Neural crest cell (in vitro differentiated cells): ENCODE measurements around the gene NOL11. TPM values are rescaled to one million over a fixed set of nuclear protein-coding genes. Genes with fewer than 3 reads are reported as not detected.

ENCODE experiments used
- DNase-seq: peaks from one replicate; pipeline ENCODE4 v3.0.0; 2021; ENCODE audit warnings: low read depth, mixed read lengths, low spot score
- H3K27ac Mint-ChIP-seq: one replicate; pipeline ENCODE4 v1.8.0; 2021; ENCODE audit warnings: mild to moderate bottlenecking, mixed read lengths; ENCODE audit not compliant: unreplicated experiment
- H3K27me3 Mint-ChIP-seq: 2 replicates; pipeline ENCODE4 v1.8.0; 2021; ENCODE audit warnings: low read depth, mild to moderate bottlenecking, mixed read lengths
- H3K36me3 Mint-ChIP-seq: 2 replicates; pipeline ENCODE4 v1.8.0; 2021; ENCODE audit warnings: low read depth, mild to moderate bottlenecking, mixed read lengths
- H3K4me1 Mint-ChIP-seq: 2 replicates; pipeline ENCODE4 v1.8.0; 2021; ENCODE audit warnings: mixed read lengths
- H3K4me3 Mint-ChIP-seq: one replicate; pipeline ENCODE4 v1.8.0; 2021; ENCODE audit warnings: mild to moderate bottlenecking, mixed read lengths
- H3K9me3 Mint-ChIP-seq: 2 replicates; pipeline ENCODE4 v1.8.0; 2021; ENCODE audit warnings: mixed read lengths
- total RNA-seq: library from RNA; stranded (reverse); gene quantifications from 2 replicates; pipeline ENCODE4 v1.2.1, GENCODE V29; 2021
- TF ChIP-seq, protein P1 (sequence below): fragments of 200-600 bp; sonication (generic); conservative IDR thresholded peaks from 2 replicates; pipeline ENCODE4 v1.5.0; 2021; ENCODE audit warnings: antibody characterized with exemption, mild to moderate bottlenecking

NOL11 gene
- total RNA-seq, 1 donor from 2014 or later: 88.7 TPM

DNA sequence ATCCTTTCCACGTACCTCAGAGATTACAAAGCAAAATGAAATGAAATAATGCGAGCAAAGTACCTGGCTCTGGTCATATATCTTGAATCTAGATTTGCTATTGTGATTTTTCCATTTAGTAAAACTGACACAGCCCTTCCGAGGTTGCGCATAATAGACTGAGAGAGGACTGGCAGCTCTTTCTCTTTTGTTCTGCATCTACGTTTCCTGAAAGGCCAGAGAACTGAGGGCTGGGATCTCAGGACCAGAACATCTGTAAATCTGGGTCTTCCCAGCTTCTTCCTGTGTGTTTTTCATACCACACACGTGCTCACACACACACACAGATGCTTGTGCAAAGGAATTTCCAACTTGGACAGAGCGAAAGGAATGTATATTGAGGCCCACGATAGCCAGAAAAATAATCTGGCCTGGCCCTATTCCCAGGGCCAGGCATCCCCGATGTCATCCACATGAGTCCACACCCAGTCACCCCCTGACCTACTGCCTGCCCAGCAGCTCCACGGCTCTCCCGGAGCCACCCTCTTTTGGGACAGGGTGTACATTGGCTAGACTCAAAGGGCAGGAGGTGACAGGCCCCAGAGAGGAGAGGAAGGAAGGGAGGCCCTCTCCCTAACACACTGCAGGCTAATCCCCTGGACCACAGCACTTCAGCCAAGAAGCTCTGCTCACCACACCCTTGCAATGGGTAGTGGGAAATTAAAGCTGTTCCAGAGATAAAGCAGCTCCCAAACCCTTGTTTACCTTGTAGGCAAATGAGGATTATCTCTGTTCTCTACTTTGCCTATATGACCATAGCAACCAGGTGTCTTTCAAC is 41.8 kb downstream of the NOL11 start:
- Mint-ChIP-seq H3K9me3 (no peaks in the 10 kb centered on the region), H3K27me3 (no peaks in the 10 kb centered on the region), H3K36me3 (peaks cover 5% of the 10 kb centered on the region), H3K4me1 (no peaks in the 10 kb centered on the region), H3K27ac (no peak overlapping the region), H3K4me3 (no peak overlapping the region)
- TF ChIP-seq, protein P1, sequence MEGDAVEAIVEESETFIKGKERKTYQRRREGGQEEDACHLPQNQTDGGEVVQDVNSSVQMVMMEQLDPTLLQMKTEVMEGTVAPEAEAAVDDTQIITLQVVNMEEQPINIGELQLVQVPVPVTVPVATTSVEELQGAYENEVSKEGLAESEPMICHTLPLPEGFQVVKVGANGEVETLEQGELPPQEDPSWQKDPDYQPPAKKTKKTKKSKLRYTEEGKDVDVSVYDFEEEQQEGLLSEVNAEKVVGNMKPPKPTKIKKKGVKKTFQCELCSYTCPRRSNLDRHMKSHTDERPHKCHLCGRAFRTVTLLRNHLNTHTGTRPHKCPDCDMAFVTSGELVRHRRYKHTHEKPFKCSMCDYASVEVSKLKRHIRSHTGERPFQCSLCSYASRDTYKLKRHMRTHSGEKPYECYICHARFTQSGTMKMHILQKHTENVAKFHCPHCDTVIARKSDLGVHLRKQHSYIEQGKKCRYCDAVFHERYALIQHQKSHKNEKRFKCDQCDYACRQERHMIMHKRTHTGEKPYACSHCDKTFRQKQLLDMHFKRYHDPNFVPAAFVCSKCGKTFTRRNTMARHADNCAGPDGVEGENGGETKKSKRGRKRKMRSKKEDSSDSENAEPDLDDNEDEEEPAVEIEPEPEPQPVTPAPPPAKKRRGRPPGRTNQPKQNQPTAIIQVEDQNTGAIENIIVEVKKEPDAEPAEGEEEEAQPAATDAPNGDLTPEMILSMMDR: no peak
- DNase-seq: no peak

DNA sequence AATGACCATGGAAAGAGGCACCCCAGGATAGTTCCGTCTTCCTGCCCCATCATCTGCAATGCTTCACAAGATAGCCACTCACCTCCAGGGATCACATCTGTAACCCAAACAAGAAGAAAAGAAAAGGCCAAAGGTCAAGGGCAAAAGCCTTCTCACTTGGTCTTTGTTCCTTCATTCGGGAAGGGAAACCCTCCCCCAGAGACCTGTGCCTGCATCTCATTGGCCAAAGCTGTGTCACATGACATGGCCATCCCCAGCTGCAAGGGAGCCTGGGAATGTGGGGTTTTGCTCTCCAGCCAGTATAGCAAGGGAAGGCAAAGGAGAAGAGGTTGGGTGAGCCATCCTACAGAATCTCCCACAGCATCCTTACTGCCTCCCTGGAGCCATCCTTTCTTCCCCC is 47.9 kb downstream of the NOL11 start:
- TF ChIP-seq, protein P1: no peak
- Mint-ChIP-seq H3K36me3 (peaks cover 5% of the 10 kb centered on the region), H3K4me3 (no peak overlapping the region), H3K27me3 (no peaks in the 10 kb centered on the region), H3K27ac (no peak overlapping the region), H3K4me1 (no peaks in the 10 kb centered on the region), H3K9me3 (no peaks in the 10 kb centered on the region)
- no peak for DNase-seq

DNA sequence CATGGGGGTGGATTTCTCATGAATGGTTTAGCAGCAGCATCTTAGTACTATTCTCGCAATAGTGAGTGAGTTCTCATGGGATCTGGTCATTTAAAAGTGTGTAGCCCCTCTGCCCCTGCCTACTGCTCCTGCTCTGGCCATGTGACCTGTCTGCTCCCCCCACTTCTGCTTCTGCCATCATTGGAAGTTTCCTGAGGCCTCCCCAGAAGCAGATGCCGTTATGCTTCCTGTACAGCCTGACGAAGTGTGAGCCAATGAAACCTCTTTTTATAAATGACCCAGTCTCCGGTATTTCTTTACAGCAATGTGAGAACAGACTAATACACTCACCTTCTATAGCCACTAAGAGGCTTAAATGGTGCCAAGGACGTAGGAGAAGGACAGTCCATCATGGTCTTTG is 51.5 kb downstream of the NOL11 start:
- no peak for DNase-seq
- no peaks in the 10 kb centered on the region for H3K9me3 Mint-ChIP-seq
- no peak overlapping the region for H3K27ac Mint-ChIP-seq
- H3K4me1 Mint-ChIP-seq: no peaks in the 10 kb centered on the region
- TF ChIP-seq, protein P1: no peak
- H3K36me3 Mint-ChIP-seq: peaks cover 5% of the 10 kb centered on the region
- no peaks in the 10 kb centered on the region for H3K27me3 Mint-ChIP-seq
- H3K4me3 Mint-ChIP-seq: no peak overlapping the region

DNA sequence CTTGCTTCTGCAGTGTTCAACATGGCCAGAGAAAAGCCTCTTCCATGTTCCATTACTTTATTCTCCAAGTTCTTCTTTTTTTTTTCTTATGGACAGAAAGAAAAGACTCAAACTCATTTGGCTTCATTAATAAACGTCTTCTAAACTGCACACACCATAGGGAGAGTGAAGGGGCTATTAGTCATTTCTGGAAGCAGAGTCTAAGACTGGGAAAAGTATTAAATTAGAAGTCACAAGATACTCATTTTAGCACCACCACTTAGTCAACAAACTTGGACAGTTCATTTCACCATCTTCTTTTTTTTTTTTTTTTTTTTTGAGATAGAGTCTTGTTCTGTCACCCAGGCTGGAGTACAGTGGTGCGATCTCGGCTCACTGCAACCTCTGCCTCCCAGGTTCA is 52.8 kb downstream of the NOL11 start:
- TF ChIP-seq, protein P1: no peak

DNA sequence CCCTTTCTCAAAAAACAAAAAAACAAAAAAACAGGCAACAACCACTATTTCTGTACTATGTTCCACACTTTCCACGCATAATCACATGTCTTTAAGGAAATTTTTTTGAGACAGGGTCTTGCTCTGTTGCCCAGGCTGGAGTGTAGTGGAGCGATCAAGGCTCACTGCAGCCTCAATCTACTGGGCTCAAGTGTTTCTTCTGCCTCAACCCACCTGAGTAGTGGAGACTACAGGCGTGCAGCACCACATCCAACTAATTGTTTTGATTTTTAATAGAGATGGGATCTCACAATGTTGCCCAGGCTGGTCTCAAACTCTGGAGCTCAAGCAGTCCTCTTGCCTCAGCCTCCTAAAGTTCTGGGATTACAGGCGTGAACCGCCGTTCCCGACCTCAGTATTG is 54.9 kb downstream of the NOL11 start:
- Mint-ChIP-seq H3K36me3 (no peaks in the 10 kb centered on the region), H3K4me3 (no peak overlapping the region), H3K4me1 (no peaks in the 10 kb centered on the region), H3K27me3 (no peaks in the 10 kb centered on the region), H3K9me3 (no peaks in the 10 kb centered on the region), H3K27ac (no peak overlapping the region)
- TF ChIP-seq, protein P1: no peak
- no peak for DNase-seq

More for the DNA sequence above, 52.8 kb downstream of the NOL11 start:
- Mint-ChIP-seq H3K27ac (no peak overlapping the region), H3K4me3 (no peak overlapping the region), H3K9me3 (no peaks in the 10 kb centered on the region), H3K36me3 (peaks cover 4% of the 10 kb centered on the region), H3K27me3 (no peaks in the 10 kb centered on the region), H3K4me1 (no peaks in the 10 kb centered on the region)
- no peak for DNase-seq
